ENCODE data around the gene IL36A. TPM values are rescaled to one million over a fixed set of nuclear protein-coding genes. Genes with fewer than 3 reads are reported as not detected.

The IL36A gene
- polyA plus RNA-seq, 1 of the 3 experiments (the other 2 are of a cell fraction) = not detected

DNA sequence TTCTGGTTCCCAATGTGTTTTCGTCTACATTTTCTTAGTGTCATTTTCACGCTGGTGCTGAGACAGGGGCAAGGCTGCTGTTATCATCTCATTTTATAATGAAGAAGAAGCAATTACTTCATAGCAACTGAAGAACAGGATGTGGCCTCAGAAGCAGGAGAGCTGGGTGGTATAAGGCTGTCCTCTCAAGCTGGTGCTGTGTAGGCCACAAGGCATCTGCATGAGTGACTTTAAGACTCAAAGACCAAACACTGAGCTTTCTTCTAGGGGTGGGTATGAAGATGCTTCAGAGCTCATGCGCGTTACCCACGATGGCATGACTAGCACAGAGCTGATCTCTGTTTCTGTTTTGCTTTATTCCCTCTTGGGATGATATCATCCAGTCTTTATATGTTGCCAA is 20.2 kb upstream of the IL36A start:
- Histone ChIP-seq H3K27ac (ENCODE audit: low read depth in 2 of 2, low read length in 1 of 2) (no peak overlapping the region), H4K20me1 (ENCODE audit: insufficient read depth) (no peaks in the 10 kb centered on the region), H3K36me3 (replicated peaks in 1 of 2; ENCODE audit: control insufficient read depth in 1 of 2, insufficient read depth in 2 of 2, low read length in 1 of 2) (no peaks in the 10 kb centered on the region), H3F3A (replicated peaks; ENCODE audit: insufficient read depth) (no peaks in the 10 kb centered on the region), H3K9me3 (no peaks in the 10 kb centered on the region), H3K4me3 (ENCODE audit: low read depth in 2 of 2, low read length in 1 of 2) (no peak overlapping the region), H3K27me3 (ENCODE audit: insufficient read depth) (peaks cover 11% of the 10 kb centered on the region; the same call in 1 of the 2 replicates), H3K79me2 (ENCODE audit: insufficient read depth) (no peaks in the 10 kb centered on the region), H3K9me2 (no peaks in the 10 kb centered on the region), H2AFZ (ENCODE audit: low read depth) (no peak overlapping the region), H3K9ac (no peak overlapping the region), H3K4me2 (no peak overlapping the region), H3K4me1 (ENCODE audit: control insufficient read depth in 1 of 2, insufficient read depth in 2 of 2, low read depth in 1 of 2, low read length in 1 of 2) (no peaks in the 10 kb centered on the region)
- POLR2A ChIA-PET = no interaction called here
- no peak for DNase-seq
- TF ChIP-seq SIN3A (IDR thresholded peaks at IDR 0.05; ENCODE audit: borderline replicate concordance, low read depth, low read length) = no peak
- TF ChIP-seq, protein P1, sequence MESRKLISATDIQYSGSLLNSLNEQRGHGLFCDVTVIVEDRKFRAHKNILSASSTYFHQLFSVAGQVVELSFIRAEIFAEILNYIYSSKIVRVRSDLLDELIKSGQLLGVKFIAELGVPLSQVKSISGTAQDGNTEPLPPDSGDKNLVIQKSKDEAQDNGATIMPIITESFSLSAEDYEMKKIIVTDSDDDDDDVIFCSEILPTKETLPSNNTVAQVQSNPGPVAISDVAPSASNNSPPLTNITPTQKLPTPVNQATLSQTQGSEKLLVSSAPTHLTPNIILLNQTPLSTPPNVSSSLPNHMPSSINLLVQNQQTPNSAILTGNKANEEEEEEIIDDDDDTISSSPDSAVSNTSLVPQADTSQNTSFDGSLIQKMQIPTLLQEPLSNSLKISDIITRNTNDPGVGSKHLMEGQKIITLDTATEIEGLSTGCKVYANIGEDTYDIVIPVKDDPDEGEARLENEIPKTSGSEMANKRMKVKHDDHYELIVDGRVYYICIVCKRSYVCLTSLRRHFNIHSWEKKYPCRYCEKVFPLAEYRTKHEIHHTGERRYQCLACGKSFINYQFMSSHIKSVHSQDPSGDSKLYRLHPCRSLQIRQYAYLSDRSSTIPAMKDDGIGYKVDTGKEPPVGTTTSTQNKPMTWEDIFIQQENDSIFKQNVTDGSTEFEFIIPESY (IDR thresholded peaks at IDR 0.05; ENCODE audit: borderline replicate concordance, low read depth) = no peak
- TF ChIP-seq USF1 (IDR thresholded peaks at IDR 0.05; ENCODE audit: borderline replicate concordance, low read depth) = no peak
- TF ChIP-seq FOSL2 (IDR thresholded peaks at IDR 0.05; ENCODE audit: borderline replicate concordance, low read depth) = no peak
- TF ChIP-seq GABPA (IDR thresholded peaks at IDR 0.05; ENCODE audit: low read depth) = no peak
- TF ChIP-seq FOXJ3 (CRISPR knock-in tag; IDR thresholded peaks at IDR 0.05) = no peak
- no peak for TF ChIP-seq RAD21 (IDR thresholded peaks at IDR 0.05; ENCODE audit: low read length)
- no peak for TF ChIP-seq RCOR1 (IDR thresholded peaks at IDR 0.05; ENCODE audit: low read length)
- TF ChIP-seq, protein P2, sequence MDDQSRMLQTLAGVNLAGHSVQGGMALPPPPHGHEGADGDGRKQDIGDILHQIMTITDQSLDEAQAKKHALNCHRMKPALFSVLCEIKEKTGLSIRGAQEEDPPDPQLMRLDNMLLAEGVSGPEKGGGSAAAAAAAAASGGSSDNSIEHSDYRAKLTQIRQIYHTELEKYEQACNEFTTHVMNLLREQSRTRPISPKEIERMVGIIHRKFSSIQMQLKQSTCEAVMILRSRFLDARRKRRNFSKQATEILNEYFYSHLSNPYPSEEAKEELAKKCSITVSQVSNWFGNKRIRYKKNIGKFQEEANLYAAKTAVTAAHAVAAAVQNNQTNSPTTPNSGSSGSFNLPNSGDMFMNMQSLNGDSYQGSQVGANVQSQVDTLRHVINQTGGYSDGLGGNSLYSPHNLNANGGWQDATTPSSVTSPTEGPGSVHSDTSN (IDR thresholded peaks at IDR 0.05) = no peak
- CTCF ChIA-PET = no interaction called here
- WGBS (ENCODE audit: low lambda C conversion rate) = 37% methylated on average over 5 of the region's 5 CpGs

DNA sequence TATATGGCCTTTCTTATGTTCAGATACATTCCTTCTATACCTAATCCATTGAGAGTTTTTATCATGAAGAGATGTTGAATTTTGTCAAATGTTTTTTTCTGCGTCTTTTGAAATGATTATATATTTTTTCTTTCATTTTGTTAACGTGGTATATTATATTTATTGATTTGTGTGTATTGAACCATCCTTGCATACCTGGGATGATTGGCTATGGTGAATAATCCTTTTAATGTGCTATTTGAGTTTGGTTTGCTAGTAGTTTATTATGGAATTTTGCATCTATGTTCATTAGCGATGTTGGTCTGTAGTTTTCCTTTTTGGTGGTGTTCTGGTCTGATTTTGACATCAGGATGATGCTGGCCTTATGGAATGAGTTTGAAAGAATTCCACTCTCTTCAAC is 15.6 kb upstream of the IL36A start:
- Histone ChIP-seq H3K27ac (ENCODE audit: low read depth in 2 of 2, low read length in 1 of 2) (no peak overlapping the region), H3K36me3 (replicated peaks in 1 of 2; ENCODE audit: control insufficient read depth in 1 of 2, insufficient read depth in 2 of 2, low read length in 1 of 2) (no peaks in the 10 kb centered on the region), H4K20me1 (ENCODE audit: insufficient read depth) (no peaks in the 10 kb centered on the region), H3K4me2 (no peak overlapping the region), H3K9ac (no peak overlapping the region), H2AFZ (ENCODE audit: low read depth) (no peak overlapping the region), H3K79me2 (ENCODE audit: insufficient read depth) (no peaks in the 10 kb centered on the region), H3K4me3 (ENCODE audit: low read depth in 2 of 2, low read length in 1 of 2) (no peak overlapping the region), H3K4me1 (ENCODE audit: control insufficient read depth in 1 of 2, insufficient read depth in 2 of 2, low read depth in 1 of 2, low read length in 1 of 2) (no peaks in the 10 kb centered on the region), H3F3A (replicated peaks; ENCODE audit: insufficient read depth) (no peaks in the 10 kb centered on the region), H3K27me3 (ENCODE audit: insufficient read depth) (no peaks in the 10 kb centered on the region), H3K9me2 (no peaks in the 10 kb centered on the region), H3K9me3 (no peaks in the 10 kb centered on the region)
- no peak for DNase-seq
- ChIA-PET CTCF (no interaction called here), POLR2A (no interaction called here)
- no peak for TF ChIP-seq YY1 (IDR thresholded peaks at IDR 0.05; ENCODE audit: low read depth)
- no peak for TF ChIP-seq NRF1 (IDR thresholded peaks at IDR 0.05; ENCODE audit: low read depth, low read length)
- no peak for TF ChIP-seq RAD21 (IDR thresholded peaks at IDR 0.05; ENCODE audit: low read length)
- TF ChIP-seq, protein P1 (IDR thresholded peaks at IDR 0.05; ENCODE audit: borderline replicate concordance, low read depth) = no peak
- TF ChIP-seq NFIC (IDR thresholded peaks at IDR 0.05; ENCODE audit: borderline replicate concordance) = no peak
- no peak for TF ChIP-seq SMC3 (IDR thresholded peaks at IDR 0.05; ENCODE audit: low read depth, low read length)
- no peak for TF ChIP-seq MEF2A (IDR thresholded peaks at IDR 0.05; ENCODE audit: borderline replicate concordance, low read depth)
- TF ChIP-seq SIN3A (IDR thresholded peaks at IDR 0.05; ENCODE audit: borderline replicate concordance, low read depth, low read length) = no peak
- no peak for TF ChIP-seq ELF1 (IDR thresholded peaks at IDR 0.05)
- no peak for TF ChIP-seq MAX (IDR thresholded peaks at IDR 0.05; ENCODE audit: low read depth)
- TF ChIP-seq TEAD4 (IDR thresholded peaks at IDR 0.05; ENCODE audit: borderline replicate concordance, insufficient read depth) = no peak
- TF ChIP-seq TAF1 (IDR thresholded peaks at IDR 0.05; ENCODE audit: borderline replicate concordance, low read depth, low read length) = no peak
- TF ChIP-seq FOSL2 (IDR thresholded peaks at IDR 0.05; ENCODE audit: borderline replicate concordance, low read depth) = no peak
- no peak for TF ChIP-seq TCF12 (IDR thresholded peaks at IDR 0.05)
- TF ChIP-seq EZH2phosphoT487 (IDR thresholded peaks at IDR 0.05; ENCODE audit: borderline replicate concordance, low read depth) = no peak
- no peak for TF ChIP-seq GATA2 (CRISPR knock-in tag; IDR thresholded peaks at IDR 0.05)
- 3% methylated on average over 3 of the region's 3 CpGs for WGBS (ENCODE audit: low lambda C conversion rate)
